LoVo (cell line): Measurements from ENCODE around the gene AIP.

Experiments
- DNase-seq: peaks from one replicate; pipeline ENCODE4 v3.0.0-alpha.2; 2016; ENCODE audit warnings: low spot score

AIP gene

DNA sequence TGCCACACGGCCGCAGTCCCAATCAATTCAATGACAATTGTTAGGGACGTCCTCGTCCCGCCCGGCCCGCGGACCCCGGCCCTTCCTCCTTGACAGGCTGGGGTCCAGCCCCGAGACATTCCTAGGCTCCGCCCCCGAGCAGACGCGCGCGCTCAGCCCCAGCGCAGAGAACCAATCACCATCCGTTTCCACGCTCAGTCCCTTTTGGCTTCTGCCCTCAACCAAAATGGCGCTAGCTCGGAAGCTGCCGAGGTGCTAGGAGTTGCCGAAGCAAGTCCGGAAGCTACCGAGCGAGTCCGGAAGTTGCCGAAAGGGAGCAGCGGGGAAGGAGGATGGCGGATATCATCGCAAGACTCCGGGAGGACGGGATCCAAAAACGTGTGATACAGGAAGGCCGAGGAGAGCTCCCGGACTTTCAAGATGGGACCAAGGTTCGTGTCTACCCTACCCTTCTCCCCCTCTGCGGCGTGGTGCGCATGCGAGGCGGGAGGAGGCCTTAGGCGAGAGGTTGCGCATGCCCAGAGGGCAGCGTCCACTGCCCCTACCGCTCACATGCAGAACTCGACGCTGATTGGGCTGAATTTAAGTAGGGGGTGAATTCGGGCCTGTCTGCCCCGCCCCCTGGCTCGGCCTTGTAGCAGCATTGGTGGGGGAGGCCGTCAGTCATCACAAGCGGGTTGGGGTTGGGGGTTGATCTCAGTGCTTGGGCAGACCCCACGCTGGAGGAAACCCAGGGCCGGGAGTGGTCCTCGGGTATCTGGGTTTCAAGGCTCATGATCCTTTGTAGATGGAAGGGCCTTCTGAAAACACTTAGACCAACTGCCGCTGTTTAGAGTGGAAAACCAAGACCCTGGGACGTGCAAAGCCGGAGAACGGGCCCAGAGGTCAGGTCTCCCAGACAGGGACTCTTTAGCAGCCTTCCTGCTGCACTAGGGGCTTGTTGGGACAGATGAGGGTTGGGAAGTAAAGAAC, at the start of gene AIP:
TSS of gene AIP (plus strand) at position 200 of the 972 bp plus-strand sequence. CDS start at position 333, 133 bp downstream.
- peak; percentile 97 for DNase-seq

DNA sequence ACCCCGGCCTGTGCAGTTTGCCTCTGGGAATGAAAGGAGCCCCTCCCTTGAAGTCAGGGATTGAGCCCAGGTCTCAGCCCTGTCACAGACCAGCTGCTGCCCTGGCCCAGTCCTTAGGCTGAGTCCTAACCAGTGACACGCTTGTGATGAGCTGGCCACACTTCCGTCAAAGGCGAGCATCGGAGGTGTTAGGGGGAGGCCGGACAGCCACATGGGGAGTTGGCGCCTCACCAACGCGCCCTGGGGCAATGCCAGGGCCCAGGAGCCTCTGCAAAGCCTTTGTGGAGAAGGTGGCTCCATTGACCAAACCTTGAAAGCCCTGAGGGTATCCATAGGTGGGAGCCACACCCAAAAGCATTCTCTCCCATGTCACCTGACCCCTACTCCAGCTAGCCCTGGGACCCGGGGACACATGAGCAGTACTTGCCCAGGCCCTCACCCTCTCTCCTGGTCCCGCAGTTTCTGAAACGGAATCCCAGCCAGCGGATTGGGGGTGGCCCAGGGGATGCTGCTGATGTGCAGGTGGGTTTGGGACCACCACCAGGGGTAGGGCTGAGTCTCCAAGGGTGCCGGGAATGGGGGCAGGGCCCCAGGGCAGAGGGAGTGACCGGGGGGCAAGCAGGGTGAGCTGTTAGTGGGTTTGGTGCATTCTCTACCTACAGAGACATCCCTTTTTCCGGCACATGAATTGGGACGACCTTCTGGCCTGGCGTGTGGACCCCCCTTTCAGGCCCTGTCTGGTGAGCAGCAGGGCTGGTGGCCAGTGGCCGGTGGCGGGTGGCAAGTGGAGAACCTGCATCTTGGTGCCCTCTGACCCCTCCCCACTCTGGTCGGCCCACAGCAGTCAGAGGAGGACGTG, 49.1 kb upstream of the AIP start:
- DNase-seq, result no peak

DNA sequence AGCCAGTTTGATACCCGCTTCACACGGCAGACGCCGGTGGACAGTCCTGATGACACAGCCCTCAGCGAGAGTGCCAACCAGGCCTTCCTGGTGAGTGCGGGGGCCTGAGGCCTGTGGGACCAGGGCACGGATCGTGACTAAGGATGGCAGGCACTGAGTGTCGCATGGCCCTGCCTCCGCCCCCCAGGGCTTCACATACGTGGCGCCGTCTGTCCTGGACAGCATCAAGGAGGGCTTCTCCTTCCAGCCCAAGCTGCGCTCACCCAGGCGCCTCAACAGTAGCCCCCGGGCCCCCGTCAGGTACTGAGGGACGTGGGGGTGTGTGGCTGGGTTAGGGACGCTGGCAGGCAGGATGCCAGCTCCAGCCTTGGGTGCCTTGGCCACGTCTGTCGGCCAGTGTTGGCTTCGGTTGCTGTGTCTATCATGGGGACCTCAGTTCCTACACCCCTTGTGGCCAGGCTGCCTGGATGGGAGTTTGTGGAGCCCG, 48.4 kb upstream of the AIP start:
- DNase-seq, result no peak

DNA sequence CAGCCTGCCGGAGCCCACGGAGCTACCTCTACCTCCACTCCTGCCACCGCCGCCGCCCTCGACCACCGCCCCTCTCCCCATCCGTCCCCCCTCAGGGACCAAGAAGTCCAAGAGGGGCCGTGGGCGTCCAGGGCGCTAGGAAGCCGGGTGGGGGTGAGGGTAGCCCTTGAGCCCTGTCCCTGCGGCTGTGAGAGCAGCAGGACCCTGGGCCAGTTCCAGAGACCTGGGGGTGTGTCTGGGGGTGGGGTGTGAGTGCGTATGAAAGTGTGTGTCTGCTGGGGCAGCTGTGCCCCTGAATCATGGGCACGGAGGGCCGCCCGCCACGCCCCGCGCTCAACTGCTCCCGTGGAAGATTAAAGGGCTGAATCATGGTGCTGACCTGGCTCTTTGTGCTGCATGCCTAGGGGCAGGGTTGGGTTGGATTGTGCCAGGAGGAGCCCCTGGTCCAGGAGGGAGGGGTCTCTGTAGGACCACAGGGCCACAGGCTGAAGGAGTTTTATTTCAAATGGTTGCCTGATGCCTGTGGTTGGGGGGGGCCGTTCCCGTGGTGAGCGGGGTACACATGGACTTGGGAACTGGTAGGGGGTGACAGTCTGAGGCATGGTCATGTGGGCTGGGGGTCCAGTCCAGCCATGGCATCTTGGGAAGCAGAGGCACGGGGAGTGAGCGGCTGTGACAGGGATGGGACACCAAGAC, 47.6 kb upstream of the AIP start:
- DNase-seq, result no peak

DNA sequence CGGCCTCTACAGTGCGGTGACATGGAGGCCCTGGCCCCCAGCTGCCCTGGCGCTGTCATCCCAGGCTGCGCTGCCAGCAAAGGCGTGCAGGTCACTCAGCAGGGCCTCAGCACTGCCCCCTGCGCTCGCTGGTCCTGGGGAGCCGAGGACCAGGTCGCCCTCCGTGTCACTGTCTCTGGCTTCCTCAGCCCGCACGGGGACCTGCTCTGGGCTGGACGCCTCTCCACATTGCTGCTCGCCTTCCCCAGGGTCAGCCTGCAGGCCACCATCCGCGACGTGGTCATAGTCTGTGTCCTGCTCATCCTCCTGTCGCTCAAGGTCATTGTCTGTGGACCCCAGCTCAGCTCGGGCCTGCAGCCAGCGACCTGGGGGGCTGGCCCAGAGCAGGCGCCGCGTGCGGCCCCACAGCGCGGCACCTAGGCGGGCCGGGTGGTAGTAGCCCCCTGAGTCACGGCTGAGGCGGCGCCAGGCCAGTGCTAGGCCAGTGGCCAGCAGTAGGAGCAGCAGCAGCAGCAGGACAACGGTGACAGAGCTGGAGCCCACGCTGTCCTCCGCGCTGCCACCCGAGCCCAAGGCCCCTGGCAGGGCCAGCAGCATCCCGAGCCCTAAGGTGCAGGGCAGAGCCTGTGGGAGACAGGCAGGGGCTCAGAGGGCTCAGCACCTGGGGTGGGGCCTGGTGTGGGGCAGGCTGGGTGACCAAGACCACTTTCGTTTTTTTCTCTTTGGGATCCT, 46.9 kb upstream of the AIP start:
- DNase-seq, result no peak

DNA sequence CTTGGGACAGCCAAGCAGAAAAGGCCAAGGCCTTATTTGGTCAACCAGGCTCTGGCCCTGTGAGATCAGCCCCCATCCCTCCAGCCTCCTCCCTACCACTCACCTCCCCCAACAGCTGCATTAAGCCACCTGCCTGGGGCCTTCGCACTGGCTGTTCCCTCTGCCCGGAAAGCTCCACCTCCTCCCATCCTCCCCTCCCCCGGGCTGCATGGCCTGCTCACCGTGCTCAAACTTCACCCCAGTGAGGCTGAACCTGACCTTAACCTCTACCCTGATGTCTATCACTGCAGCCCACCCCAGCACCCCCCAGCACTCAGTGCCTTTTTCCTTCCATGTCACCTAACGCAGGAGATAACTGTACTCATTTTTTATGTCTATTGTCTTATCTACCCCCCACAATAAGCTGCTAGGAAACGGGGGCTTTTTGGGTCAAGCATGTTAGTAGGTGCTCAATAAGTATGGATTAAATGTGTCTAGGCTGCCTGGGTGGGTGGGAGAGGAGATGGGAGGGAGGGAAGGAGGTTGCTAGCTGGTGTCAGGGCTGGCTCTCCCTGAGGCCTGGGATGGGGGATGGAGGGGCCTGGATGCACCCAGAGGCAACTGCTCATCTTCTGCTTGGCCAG, 46.3 kb upstream of the AIP start:
- DNase-seq, result no peak

DNA sequence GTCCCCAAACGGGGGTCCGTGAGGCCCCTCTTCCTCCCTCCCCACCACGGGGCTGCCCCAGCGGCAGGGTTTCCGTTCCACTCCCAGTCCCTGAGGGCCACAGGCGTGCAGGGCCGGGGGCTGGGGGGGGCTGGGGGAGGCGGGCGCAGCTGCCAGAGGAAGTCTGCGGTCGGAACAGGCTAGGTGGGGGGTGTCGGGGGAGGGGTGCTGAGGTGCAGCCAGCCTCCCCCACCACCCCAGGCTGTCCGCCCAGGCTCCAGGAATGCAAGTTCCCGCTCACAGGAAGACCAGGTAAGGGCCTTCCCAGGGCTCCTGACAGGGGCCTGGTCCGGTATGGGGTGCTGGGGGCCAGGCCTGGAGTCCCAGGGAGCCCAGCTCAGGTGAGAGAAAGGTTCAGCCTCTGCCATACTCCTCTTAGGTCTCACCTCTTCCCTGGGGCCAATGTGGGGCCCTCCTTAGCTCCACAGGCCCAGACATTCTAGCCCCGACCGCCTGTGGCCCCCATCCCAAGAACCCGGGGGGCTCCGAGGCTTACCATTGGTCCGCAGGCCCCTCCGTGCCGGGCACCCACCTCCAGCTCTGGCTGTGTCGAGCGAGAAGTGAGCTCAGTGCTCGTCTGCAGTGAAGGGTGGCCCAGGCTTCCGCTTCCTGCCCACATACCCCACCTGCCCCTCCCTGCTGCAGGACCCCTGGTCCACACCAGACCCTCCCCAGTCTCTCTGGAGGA, 45.6 kb upstream of the AIP start, which contains the start of gene PTPRCAP:
TSS of gene PTPRCAP (minus strand) at position 601 of the 727 bp plus-strand sequence. CDS start at position 538, 63 bp downstream.
- no peak for DNase-seq

DNA sequence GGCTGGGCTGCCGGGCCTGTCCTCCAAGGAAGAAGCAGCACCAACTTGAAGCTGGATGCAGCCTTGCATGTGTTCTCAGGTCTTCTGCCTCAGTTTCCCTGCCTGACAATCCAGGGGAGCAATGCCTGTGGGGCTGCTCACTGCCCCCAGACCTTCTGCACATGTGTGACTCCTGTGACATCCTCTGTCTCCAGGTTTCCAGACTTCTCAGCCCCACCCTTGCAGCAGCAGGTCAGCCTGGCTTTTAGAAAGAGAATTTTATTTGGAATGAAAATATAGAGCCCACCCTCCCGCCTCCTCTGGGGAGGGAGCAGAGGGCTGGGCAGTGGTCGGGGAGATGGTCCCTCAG, 45.0 kb upstream of the AIP start:
- no peak for DNase-seq

DNA sequence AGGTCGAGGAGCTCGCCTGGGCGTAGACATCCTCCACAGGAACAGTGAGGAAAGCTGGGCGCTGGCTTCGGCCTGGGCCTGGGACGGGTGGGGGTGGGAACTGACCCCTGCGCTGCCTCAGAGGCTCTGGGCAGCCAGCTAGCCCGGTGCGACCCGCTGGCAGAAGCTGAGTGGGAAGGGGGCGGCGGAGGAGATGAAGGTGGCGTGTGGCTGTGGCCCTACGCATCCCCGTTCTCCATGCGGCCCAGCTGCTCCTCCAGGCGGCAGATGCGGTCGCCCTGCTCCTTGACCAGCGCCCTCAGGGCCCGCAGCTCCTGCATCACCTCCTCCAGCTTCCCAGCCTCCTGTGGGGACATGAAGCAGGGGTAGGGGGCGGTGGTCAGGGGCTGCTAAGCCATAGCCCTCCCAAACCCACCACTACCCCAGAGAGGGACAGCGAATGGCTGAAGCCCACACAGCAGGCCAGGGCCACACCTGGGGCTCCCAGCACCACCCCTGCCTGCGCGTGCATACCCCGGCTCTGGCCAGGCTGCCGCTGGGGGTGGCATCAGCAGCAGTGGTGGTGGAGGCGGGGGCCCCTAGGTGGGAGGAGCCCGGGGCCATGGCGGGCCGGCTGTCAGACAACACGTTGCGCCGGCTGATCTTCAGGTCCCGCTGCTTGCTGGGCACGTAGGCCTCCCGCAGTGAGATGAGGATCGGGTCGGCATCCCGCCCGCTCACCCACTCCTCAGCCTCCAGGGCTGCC, 44.5 kb upstream of the AIP start:
- no peak for DNase-seq

DNA sequence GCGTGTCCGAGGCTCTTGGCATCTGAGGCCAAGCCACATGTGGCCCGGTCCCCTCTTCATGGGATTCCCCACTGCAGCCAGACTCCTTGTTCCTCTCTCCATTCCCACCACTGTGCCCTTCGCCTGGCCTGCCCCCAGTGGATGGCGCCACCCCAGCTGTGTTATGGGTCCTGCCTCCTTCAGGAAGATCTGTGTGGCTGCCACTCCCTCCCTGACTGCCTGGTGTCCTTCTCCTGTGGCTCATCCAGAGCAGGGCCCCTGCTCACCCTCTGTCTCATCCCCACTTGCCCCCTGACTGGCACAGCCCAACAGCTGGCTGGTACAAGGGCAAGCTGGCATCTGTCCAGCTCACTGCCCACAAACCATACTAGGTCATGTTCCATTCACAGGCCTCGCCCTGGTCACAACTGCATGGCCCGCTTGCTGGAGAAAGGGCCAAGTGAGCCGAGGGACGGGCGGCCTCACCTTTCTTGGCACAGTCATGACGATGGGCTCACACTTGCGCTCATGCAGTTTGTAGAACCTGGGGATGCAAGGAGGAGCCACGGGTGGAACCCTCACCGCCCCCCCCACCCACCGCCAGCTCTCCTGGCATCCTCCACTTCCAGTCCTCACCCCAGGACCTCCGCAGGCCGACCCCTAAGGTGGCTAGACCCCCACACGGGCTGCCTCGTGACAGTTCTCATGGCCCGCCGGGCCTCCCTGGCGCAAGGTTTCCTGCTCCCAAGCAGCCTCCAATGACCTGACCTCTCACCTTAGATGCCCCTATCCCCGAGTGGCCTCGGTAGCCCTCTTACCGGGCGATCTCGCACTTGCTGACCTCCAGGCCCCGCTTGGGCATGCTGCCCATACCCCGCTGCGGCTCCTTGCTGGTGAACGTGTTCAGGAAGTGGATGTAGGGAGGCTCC, 43.3 kb upstream of the AIP start:
- no peak for DNase-seq

DNA sequence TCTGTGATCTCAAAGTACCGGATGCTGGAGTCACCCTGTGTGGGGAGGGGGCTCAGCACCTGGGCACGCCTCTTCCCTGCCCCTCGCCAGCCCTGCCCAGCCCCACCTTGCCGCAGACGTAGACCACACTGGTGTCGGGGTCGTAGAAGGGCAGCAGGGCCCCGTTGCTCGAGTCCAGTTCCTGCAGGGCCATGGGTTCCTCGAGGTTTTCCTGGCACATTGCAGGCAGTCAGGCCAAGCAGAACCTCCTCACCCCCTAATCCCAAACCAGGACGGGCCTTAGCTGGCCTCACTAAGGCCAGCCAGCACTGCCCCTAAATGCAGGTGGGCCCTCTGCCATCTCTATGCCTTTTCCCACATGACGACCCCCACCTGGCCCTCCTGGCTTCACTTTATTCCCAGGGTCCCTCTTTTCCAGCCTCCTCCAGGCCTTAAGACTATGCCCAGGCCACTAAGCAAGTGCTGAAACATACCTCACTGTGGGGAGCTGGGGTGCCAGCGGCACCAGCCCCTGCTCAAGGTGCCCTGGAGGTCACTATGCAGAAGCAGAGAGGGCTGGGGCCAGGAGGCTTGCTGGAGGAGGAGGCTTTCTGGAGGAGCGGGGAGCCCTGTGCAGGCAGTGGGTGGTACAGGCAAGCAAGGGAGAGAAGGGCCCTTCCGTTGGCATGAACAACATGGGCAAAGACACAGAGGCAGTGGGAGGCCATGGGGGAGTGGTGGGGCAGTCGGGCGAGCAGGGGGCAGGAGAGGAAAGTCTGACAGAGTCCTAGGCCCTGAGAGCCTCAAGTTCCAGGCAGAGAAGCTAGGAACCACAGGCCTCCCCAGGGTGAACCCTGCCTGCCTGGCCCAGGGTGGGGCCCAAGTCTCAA, 42.4 kb upstream of the AIP start:
- no peak for DNase-seq

DNA sequence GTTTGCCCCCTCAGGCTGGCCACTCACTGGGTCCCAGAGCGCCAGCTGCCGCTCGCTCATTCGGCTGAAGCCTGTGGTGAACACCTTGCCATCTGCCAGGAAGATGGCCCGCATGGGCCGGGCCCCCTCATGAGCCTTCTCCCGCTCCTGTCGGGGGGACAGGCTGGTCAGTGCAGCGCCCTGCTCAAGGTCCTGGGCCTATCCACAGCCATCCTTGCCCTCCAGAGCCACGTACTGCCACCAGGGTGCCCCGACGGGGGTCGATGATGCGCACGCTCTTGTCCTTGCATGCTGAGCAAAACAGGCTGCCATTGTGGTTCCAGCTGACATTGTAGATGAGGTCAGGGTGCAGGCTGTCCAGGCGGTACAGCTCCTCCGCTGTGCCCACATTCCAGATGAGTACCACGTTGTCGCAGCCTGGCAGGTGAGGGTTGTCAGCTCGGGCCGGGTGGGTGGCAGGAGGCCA, 41.7 kb upstream of the AIP start:
- DNase-seq, result no peak

DNA sequence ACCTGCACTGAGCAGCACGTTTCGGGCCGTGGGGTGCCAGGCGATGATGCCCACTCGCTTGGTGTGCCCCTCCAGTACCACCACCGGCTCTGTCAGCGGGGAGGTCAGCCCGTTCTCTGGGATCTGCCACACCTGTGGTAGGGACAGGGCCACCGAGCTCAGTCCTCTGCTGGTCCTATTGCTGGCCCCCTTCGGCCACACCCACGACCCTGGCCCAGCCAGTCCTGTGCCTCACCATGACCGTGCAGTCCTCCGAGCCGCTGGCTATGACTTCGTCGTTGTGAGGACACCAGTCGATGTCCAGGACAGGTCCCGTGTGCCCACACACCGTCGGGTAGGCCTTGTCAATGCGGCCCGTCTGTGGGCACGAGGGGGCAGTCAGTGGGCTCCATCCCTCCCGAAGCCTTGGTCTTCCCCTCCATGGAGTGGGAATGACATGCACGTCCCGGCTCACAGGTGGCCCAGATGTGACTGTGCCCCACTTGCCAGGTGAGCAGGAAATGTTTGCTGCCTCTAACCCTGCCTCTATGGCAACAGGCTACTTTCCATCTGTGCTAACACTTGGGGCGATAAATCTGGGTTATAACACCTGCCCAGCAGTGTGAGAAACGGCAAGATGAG, 41.0 kb upstream of the AIP start:
- DNase-seq, result no peak

DNA sequence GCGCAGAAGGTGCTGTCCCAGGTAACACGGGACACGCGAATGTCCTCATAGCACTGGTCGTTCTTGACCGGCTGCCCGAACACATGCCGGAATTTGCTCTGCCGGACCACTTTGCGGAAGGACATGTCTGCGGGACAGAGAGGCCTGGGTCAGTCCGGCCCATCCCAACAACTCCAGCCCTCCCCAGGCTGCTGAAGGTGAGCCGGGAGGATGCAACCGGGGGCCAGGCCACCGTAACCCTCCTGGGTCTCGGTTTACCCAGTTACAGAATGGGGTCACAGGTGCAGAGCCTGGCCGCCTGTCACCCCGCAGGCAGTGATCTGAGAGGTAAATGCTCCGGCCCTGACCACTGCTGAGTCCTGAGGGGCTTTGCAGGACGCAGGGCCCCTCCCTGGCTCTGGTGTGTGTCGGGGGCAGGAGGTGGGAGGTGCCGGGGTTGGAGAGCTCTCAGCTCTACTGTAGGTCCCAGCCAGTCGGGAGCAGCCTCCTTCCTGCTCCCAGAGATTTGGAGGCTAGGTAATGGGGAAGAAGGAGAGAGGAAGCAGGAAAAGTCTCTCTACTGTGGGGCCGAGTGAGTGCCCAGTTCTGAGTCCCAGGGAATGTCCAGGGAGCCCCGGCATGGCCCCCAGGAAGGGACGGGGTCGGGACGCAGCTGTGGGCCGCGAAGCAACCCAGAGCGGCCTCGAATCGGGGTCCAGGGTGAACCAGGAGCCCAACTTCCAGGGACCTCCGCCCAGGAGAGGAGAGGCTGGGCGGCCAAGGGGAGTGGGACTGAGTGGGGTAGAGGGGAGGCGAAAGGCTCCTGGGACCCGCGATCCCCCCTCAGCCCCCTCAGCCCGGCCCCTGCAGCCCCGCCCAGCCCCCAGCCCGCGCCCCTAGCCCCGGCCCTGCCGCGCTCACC, 40.1 kb upstream of the AIP start:
- no peak for DNase-seq

DNA sequence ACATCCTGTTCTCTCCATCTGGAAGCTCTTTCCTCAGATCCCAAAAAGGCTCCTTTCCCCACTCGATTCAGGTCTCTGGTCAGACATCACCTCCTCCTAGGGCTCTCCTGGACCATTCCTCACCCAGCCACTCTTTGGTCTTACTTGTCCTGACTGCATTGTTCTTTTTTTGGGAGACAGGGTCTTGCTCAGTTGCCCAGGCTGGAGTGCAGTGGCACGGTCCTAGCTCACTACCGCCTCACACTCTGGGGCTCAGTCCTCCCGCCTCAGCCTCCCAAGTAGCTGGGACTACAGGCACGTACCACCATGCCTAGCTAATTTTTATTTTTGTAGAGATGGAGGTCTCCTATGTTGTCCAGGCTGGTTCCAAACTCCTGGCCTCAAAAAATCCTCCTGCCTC, 37.3 kb upstream of the AIP start:
- no peak for DNase-seq

DNA sequence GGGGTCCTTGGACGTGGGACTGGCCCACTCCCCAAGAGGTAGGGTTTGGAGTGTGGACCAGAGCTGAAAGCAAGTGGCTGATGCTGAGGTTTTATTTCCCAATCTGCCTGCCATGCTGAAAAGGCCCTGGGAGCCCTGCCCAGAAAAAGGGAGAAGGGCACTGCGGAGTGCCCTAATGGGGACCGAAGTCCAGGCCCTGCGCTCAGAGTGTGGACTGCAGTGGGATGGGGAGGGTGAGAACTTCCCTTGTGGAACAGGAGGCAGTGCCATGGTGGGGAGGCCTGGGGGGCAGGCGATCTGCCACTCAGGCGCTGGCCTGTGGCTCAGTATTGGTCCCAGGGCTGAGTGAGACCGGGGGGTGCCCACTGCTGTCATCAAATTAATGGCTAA, 34.6 kb upstream of the AIP start:
- no peak for DNase-seq
